ENCODE measurements around the gene LAMTOR1.
"Not testable (repeated sequence)": the region's sequence is repeated elsewhere in the genome, so short reads cannot be mapped to it uniquely, and the experiment has no call there.

The LAMTOR1 gene
- 53.4 to 55.7 reads per million in 2 experiments for total RNA-seq

GRCh38 chr11:72102946-72103753 lies at the start of gene LAMTOR1:
LAMTOR1 (minus strand) TSS chr11:72103297; CDS start chr11:72103224, 73 bp downstream.
- peak; percentile 96 for DNase-seq (ENCODE audit: low read depth)

GRCh38 chr11:72150882-72151281 lies 47.8 kb upstream of the LAMTOR1 start:
- no peak for DNase-seq (ENCODE audit: low read depth)

DNA sequence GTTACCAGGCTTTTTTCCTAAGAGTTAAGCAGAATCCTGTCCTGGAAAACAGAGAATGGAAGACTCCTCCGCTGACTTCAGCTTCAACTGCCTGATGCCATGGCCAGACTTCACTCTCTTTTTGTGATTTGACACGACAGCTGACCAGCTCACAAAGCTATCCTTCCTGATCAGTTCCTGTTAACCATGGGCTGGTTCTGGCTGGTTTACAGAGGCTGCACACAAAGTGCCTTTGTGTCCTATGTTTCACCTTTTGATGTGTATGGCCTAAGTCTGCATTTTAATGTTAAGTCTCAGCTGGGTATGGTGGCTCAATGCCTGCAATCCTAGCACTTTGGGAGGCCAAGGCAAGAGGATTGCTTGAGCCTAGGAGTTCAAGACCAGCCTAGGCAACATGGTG lies 43.5 kb upstream of the LAMTOR1 start:
- DNase-seq (ENCODE audit: low read depth): no peak

GRCh38 chr11:72144807-72145565 lies 41.9 kb upstream of the LAMTOR1 start:
- no peak for DNase-seq (ENCODE audit: low read depth)

DNA sequence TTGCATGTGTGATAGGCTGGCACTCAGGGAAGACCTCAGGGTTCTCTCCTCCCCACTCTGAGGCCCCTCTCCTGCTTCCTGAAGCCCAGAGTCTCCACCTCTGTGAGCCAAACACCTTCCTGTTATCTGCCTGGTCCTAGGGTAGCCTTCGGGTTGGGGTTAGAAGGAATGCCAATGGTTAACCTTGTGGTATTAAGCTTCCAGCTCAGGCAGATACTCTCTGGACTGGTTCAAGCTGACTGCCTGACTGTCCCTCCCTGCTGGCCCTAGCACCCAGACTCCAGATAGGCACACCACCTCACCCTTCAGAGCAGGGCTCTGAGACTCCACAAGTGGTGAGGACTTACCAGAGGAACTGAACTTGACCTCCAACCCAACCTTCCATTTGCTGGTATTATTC lies 39.4 kb upstream of the LAMTOR1 start:
- not testable (repeated sequence) for DNase-seq (ENCODE audit: low read depth)

DNA sequence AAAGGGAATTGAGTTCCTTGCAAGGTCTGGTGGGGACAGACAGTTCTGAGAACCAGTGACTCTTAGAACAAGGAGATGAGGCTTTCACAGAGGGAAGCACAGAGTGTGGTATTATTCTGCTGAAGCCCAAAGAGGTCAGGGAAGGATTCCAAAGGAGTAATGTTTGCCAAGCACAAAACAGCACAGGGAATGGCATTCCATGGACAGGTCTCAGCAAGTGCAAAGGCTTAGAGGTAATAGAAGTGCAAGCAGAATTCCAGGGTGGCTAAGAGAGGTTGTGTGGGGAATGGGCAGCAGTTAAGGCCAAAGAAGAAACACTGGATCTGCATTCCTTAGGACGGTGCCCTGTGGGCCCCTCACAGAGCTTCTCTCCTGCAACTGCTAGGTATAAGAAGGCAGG lies 39.0 kb upstream of the LAMTOR1 start:
- DNase-seq (ENCODE audit: low read depth): not testable (repeated sequence)

- DNase-seq (ENCODE audit: low read depth): no peak
Measured at GRCh38 chr11:72141066-72141465, 38.0 kb upstream of the LAMTOR1 start.

DNA sequence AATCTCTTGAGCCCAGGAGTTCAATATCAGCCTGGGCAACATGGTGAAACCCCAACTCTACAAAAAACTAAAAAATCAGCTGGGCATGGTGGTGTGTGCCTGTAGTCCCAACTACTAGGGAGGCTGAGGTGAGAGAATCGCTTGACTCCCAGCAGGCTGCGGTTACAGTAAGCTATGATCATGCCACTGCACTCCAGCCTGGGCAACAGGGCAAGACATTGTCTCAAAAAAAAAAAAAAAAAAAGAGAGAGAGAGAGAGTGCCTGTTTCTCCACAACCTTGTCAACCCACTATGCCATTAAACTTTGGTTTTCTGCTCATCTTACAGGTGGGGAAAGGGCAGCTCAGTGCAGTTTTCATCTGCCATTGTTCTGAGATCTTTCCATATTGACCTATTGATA lies 37.6 kb upstream of the LAMTOR1 start:
- DNase-seq (ENCODE audit: low read depth): no peak

DNA sequence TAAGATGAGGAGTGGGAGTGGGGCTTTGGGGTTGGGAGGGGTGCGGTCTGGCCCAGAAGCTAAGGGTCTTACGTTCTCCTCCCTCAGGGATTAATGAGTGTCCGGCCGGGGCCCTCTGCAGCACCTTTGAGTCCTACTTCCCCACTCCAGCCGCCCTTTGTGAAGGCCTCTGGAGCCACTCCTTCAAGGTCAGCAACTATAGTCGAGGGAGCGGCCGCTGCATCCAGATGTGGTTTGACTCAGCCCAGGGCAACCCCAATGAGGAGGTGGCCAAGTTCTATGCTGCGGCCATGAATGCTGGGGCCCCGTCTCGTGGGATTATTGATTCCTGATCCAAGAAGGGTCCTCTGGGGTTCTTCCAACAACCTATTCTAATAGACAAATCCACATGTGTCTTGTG lies 36.4 kb upstream of the LAMTOR1 start:
- no peak for DNase-seq (ENCODE audit: low read depth)

GRCh38 chr11:72138821-72139390 lies 35.8 kb upstream of the LAMTOR1 start:
- DNase-seq (ENCODE audit: low read depth): no peak

GRCh38 chr11:72136684-72137262 lies 33.7 kb upstream of the LAMTOR1 start:
- DNase-seq (ENCODE audit: low read depth): no peak

GRCh38 chr11:72135891-72136683 lies 33.0 kb upstream of the LAMTOR1 start:
- DNase-seq (ENCODE audit: low read depth): no peak

- DNase-seq (ENCODE audit: low read depth): not testable (repeated sequence)
Measured at GRCh38 chr11:72135473-72135872, 32.4 kb upstream of the LAMTOR1 start, which contains the start of gene FOLR3. FOLR3 (plus strand) TSS chr11:72135725; CDS start chr11:72135953, 228 bp downstream.

DNA sequence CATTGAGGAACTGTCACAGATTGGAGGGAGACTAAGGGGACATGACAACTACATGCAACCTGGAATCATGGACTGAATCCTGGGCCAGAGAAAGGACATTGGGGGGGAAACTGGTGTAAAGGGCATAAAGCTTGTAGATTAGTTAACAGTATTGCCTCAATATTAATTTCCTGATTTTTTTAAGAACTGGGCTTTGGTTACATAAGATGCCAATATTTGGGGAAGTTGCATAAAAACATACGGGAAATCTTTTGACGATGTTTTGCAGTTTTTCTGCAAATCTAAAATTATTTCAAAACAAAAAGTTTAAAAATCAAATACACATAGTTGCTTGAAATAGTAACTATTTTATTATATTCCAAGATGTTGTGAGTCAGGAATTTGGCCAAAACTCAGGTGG lies 29.5 kb upstream of the LAMTOR1 start:
- DNase-seq (ENCODE audit: low read depth): no peak

DNA sequence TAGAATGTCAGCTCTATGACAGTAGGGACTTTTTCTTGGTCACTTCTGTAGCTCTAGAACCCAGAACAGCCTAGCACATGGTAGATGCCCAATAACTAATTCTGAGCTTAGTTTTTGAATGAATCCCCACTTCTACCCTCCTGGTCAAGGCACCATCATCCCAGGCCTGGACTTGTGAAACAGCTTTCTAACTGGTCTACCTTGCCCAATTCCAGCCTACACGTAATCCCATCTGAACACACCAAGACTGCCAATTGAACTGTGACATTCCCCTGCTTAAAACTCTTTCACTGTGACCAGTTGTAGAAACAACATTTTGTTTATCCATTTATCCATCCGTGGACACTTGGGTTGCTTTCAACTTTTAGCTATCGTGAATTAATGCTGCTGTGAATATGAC lies 26.3 kb upstream of the LAMTOR1 start:
- no peak for DNase-seq (ENCODE audit: low read depth)

GRCh38 chr11:72127923-72128322 lies 24.8 kb upstream of the LAMTOR1 start:
- DNase-seq (ENCODE audit: low read depth): no peak

DNA sequence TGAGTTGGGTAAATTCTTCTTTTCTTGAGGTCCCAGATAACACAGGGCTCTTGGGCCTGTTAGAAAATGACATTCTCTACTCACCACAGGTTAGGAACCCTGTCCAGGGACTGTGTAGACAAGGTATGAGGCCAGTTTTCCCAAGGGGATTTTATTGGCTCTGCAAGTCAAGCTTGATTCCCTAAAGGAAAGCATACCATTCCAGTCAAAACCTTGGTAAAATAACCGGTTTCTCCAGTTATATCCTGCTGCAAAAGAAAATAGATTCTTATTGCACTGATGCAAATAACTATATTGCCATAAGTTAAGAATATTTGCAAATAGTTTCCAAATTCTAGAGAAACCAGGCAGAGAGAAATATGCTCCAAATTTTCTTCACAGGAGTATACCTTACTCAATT lies 22.9 kb upstream of the LAMTOR1 start:
- DNase-seq (ENCODE audit: low read depth): no peak

DNA sequence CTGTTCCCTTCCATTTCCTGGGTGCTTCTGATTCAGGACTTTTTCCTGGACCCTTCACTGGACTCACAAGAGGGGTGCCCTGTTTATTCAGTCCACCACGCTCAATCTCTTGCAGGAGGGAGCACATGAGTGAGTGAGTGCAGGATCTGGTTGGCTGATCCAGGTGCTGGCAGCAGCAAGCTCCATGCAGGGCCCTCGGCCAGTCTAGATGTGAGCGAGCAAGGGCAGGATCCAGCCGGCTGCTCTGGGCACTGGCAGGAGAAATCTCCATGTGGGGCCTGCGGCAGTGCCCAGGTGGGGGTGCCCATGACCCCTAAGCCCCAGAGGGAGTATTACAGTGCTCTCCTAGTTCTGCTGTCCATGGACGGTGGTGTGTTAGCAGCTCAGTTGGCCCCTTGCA lies 20.9 kb upstream of the LAMTOR1 start:
- DNase-seq (ENCODE audit: low read depth): no peak

DNA sequence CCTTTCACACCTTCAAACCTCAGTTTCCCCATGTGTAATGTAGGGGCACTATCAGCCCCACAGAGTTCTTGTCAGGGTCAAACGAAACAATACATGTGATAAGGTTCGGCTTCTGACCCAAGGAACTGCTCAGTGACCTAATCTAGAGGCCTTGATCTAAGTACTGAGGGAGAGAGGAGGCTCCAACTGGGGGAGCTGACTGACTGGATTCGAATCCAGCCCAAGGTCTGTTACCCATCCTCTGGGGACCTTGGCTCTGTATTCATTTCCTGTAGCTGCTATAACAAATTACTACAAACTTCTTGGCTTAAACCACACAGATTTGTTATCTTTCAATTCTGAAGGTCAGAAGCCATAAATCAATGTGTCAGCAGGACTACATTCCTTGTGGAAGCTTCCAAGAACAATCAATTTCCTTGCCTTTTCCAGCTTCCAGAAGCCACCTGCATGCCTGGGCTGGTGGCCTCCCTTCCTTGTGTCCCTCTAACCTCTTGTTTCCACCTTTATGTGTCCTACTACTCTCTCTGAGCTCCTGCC lies 20.1 kb upstream of the LAMTOR1 start:
- DNase-seq (ENCODE audit: low read depth): no peak

DNA sequence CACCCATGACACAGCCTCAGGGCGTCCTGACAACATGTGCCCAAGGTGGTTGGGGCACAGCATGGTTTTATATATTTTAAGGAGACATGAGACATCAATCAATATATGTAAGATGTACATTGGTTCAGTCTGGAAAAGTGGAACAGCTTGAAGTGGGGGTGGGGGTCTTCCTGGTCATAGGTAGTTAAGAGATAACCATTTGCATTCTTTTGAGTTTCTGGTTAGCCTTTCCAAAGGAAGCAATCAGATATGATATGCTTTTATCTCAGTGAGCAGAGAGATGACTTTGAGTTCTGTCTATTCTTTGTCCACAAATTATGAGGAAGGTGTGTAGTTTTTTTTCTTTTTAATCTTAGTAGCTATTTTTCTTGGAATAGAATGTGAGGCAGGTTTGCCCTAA lies 19.5 kb upstream of the LAMTOR1 start:
- DNase-seq (ENCODE audit: low read depth): no peak

- DNase-seq (ENCODE audit: low read depth): no peak
Measured at GRCh38 chr11:72120930-72121329, 17.8 kb upstream of the LAMTOR1 start.

Data from T follicular helper cell (primary cell).